NCI-H1105 treated with DMSO at 0.1 percent for 48 hours (cell line): ENCODE measurements around the gene C3.
A peak's percentile ranks its signal among the peaks of the same experiment; 100 is the strongest.

Experiments used
- DNase-seq: peaks from one replicate; lab custom pipeline; 2025; lab: John Stamatoyannopoulos, UW

C3 gene

DNA sequence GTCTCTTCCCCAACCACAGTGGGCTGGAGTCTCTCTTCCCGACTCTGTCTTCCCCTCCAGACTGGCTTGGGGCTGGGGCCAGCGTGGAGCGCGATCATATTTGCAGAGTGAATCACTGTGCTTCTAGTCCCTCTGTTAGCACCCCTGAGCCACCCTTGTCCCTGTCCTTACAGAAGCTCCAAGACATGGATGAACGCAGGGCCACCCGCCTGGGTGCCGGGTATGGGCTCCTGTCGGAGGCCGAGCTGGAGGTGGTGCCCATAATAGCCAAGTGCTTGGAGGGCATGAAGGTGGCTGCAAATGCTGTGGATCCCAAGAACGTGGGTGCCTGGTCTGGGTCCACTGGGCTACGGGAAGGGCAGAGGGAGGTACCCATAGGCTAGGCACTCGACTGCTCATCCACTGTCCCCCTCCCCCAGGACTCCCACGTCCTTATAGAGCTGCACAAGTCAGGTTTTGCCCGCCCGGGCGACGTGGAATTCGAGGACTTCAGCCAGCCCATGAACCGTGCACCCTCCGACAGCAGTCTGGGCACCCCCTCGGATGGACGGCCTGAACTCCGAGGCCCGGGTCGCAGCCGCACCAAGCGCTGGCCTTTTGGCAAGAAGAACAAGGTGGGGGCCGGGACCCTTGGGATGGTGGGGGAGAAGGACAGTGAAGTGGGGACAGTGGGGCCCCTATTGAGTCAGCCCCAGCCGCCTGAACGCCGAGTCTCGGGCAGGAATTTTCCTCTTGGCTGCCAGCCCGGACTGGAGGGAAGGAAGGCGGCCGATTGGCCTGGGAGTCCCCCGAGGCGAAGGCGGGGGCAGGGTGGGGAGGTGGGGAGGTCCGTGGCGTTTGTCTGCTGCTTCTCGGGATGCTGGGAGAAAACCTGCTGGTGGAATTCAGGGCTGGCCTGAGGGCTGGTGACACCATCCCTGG, 24.2 kb upstream of the C3 start:
- DNase-seq = peak; percentile 45

DNA sequence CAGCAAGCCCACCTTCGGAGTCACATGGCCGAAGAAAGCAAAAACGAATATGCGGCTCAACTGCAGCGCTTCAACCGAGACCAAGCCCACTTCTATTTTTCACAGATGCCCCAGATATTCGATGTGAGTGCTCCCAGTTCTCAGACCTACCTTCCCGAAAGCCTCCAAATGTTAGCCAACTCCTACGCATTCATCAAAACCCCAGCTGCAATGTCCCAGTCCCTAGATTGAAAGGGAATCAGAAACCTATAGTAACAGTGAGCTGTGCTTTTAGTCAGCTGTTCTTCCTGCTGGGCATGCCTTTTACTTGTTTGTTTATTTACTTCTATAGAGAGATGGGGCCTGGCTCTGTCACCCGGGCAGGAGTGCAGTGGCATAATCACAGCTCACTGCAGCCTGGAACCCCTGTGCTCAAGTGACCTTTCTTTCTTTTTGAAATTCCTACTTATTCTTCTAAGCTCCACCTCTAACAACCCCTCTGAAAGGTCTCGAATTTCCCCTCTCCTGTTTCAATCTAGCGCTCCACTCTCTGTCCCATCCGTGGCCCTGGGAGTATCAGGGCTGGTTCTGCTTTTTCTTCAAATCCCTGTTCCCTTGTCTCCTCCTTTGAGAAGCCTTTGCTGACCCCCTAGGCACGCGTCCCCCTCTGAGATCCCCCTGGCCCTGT, 23.4 kb upstream of the C3 start:
- DNase-seq = no peak

DNA sequence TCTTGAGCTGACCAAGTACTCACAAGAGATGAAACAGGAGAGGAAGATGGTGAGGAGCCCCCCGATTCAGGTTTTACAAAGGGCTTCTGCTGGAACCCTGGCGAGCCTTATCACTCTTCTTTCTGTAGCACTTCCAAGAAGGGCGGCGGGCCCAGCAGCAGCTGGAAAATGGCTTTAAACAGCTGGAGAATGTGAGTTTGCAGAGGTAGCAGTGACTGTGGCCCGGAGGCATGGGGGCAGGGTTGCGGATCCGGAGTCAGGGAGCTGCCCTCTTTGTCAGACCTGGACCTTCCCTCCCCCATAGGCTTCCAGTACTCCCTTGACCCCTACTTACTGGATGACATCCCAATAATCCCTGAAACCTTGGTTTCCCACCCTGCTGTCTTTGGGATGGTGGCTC, 22.6 kb upstream of the C3 start:
- no peak for DNase-seq

DNA sequence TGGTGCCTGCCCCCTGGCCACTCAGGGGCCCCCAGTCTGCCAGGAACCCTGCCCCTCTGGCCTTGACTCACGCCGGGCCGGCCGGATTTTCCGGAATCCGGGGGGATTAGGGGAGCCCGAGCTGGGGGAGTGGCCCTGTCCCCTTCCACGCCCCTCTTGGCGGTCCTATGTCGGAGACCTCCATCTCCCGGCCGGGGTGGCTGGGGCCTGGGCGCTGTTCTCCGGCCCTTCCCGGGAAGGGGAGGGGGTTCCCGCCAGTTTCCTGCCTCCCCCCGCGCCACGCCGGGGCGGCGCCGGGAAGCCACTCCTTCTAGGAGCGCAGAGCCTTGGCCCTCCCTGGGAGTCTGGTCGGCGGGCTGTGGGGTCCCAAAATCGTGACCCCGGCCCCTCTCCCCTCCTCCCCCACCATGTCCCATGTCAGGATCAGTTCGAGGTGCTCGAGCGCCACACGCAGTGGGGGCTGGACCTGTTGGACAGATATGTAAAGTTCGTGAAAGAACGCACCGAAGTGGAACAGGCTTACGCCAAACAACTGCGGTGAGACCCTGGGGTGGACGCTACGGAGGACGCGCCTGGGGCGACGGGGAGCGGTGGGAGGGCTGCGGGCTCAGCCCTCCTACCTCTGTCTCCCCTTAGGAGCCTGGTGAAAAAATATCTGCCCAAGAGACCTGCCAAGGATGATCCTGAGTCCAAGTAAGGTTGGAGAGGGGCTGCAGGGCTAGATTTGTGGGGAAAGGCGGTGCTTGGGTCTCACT, 20.3 kb upstream of the C3 start:
- no peak for DNase-seq

DNA sequence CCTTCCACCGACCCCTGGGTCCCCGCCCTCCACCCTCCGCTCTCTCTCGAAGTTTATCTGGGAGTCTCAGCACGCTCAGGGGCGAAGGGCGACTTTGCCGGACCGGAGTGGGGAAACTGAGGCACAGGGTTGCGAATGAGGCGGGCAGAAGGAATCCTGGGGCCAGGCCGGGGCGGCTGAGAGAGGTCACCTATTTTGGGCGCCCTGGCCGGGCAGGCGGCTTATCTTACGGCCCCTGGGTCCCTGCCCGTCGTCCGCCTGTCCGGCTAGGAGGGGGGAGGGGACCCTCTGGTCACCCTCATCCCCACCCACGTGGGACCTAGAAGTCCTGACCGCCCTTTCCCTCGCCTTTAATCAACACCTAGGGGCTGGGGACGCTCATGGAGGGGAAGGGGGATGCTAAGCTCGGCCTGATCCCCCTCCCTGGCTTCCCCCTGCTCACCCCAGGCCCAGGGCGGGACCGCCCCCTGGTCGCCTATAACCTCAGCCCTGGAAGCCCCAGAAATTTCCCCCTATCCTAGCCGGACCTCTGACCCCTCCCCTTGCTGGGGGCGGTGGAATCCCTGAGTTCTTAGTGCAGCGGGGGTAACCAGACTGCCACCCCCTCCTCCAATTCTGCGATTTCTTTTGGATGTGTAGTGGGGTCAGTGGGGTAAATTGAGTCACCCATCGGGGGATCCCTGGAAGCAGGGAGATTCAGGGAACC, 19.6 kb upstream of the C3 start:
- DNase-seq = no peak

DNA sequence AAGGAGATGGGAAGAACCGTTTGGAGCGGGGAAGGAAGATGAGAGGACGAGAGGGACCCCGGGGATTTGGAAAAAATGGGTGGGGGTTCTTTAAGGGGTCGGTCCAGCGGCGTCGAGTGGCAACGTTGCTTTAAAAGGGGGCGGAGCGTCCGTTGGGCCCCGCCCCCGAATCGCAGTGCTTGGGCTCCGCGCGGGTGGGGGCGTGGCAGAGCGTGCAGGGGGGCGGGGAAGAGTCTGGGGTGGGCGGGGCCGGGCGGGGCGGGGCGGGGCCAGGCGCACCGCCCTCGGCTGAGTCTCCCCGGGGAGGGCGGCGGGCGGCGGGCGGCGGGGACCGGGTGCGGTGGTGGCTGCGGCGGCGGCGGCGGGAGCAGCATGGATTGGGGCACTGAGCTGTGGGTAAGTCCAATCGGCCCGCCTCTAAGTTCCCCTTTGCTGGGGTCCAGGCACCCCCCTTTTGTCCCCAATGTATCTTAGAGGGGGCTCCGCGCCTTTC, 19.0 kb upstream of the C3 start, which contains the start of gene TRIP10:
TRIP10 (plus strand) TSS at position 291 of the 493 bp plus-strand sequence; CDS start at position 373, 82 bp downstream.
- peak; percentile 27 for DNase-seq

DNA sequence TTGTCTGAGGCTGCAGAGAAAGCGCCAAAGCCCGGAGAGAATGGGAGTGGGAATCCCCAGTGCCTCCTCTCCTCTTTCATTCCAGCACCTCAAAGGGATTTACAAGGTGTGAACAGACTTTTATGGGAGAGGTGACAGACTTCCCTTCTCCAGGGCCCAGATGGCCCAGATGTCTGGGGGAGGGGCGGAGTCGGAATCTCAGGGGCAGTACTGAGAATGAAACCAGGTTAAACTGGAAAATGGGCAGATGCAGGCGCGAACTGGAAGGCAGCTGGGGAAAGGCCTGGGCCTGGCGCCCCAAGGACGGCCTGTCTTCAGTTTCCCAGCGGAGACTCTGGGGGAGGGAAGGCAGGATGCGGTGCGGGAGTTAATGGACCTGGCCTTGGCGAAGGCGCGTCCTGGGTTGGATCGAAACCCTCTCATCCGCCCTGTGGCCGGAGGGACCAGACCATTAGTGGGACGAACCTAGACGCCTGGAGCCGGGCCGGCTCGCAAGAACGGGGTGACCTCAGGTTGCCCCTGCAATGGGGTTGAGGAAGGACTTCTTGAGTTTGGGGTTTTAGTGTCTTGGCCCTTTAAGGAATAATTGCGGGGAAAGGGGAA, 18.4 kb upstream of the C3 start:
- DNase-seq = no peak

DNA sequence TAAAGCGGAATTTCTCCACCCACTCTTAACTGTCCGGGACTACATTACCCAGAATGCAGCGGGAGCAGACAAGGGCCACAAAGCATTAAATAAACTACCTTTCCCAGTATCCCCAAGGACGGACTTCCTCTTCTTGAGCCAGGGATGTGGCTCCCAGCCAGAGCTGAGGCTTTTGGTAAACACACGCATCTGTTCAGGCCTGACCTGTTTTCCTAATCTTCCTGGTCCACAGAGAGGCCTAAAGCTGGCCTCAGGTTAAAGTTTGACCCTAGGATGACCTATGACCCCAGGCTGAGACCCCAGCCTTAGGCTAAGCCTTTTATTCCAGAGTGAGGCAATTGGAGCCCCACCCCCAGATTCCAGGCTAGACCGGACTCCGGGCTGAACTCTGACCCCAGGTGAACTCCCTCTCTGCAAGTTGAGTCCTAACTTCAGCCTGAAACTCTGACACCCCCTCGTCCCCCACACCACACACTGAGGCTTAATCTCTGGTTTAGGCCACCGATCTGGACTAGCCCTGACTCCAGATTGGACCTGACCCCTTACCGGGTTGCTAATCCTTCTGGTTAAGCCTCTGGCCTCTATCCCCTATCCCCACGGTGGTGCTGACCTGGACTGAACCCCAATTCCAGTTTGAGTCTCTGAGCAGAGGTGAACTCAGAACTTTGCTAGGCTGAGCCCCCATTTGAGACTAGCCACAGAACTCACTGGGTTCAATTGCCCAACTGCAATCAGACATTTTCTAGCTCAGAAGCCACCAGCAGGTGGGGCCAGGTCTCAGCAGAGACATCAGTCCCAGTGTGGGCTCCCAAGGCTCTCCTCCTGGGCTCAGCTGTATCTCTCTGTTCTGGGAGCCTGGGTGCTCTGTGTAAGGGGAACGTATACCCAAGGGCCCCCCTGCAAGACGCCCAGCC, 17.7 kb upstream of the C3 start:
- DNase-seq = peak; percentile 13

DNA sequence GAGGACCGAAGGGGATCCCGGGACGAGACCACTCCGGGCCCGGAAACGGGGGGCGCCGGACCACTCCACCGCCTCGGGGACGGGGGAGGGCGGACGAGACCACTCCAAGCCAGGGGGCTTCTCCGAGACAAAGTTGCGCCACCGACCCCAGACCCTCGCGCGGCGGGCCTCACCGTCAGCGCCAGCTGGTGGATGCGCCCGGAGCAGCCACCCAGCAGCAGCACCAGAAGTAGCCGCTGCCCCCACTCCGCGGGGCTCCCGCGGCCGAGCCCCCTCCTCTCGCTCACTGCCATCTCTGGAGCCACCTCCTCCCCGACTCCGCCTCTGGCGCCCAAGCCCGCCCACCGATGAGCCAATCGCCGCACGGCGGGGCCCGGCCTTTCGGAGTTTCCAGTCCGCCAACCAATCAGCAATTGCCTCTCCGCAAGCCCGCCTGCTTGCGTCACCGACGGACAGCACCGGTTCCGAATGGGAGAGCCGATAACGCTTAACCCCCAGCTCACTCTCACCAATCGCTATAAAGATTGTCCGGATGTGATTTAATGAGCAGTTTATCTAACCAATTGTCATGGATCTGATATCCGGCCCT, 16.9 kb upstream of the C3 start, which contains the start of gene GPR108:
GPR108 (minus strand) TSS at position 297 of the 589 bp plus-strand sequence; CDS start at position 293, 4 bp downstream.
- DNase-seq = peak; percentile 100

DNA sequence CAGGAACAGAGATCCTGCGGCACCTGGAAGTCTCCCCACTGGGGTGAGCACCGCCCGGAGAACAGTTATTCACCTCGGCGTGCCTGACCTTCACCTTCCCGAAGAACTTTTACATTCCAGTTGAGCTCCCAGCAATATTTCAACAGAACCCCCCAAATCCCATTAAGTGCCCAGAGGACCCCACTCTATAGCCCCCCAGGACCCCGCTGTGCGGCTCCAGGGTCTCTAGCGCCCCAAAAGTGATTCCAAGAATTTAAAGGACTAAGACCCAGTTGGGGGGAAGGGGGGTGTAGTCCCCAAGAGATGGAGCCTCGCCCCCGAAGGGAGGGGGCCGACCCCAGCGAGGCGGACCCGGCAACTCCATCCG, 16.4 kb upstream of the C3 start:
- DNase-seq = no peak

DNA sequence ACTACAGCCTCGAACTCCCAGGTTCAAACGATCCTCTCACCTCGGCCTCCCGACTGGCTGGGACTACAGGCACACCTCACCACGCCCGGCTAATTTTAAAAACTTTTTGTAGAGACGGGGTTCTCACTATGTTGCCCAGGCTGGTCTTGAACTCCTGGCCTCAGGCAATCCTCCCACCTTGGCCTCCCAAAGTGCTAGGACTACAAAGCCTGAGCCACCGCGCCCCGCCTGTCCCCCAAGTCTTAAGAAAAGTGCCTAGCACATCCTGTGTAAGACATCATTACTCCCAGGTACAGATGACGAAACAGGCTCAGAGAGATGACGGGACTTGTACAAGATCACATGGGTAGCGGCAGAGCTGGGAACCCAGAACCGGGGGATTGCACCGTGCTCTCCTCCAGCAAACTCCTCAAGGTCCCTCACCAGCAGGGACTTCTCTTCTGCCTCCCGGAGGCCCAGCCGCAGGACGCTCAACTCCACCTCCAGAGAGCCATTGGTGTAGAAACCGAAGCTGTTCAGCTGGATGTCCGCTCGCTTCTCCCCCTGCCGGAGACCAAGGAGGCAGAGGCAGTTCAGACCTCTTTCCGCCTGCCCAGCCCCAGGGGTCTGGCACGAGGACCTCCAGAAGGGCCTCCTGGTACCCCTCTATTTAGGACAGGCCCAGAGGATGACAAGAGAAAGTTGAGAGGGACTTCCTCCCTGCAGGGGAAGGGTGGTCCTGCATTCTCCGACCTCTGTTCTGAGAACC, 15.9 kb upstream of the C3 start:
- peak; percentile 25 for DNase-seq

DNA sequence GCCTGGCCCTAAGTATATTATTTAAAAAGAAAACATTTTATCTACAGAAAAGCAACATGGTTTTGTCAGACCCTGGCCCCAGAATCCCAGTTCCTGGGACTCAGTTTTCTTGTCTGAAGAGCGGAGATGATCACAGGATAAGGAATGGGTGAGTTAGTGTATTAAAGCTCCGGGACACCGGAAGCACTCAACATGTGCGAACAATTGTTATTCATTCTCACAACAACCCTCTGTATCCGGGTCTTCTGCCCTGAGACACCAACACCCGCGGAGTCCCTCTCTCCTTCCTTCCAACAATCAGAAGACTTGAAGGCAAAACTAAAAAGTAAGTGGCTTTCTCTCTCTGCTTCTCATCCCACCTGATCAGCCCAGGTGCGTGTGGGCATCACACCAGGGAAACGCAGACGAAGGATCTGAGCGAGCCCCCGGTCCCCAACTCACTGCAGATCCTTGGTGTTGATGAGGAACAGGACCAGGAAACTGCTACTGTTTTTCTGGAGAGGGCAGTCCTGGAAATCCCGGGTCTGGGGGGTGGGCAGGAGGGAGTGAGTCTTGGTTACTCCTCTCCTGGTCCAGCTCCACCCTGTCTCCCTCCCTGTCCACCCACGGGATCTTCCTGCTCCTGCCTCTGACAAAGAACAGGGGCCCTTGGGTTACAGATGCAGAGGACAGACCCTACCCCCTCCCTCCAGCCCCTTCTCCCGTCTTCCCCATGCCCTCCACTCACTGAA, 14.9 kb upstream of the C3 start:
- no peak for DNase-seq

DNA sequence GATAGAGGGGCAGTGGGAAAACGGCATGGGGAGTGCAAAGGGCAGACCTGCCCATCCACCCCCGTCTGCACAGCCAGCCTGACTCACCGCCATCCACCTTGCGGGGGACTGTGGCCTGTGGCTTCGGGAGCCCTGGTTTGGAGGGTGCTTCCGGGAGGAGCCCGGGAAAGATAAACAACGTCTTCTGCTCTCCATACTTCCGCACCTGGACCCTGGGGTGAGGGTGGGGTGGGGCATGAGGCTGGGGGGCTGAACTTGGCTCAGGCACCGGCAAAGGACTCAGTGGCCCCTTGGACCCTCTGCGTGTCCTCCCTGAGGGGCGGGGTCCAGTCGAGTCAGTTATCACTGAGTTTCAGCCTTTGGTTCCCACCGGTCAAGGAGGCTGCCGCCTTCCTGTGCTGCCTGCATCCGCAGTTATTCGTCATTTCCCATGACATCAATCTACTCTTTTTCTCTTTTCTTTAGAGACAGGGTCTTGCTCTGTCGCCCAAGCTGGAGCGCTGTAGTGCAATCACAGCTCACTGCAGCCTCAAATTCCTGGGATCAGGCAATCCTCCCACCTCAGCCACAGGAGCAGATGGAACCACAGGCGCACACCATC, 13.7 kb upstream of the C3 start:
- DNase-seq = no peak

DNA sequence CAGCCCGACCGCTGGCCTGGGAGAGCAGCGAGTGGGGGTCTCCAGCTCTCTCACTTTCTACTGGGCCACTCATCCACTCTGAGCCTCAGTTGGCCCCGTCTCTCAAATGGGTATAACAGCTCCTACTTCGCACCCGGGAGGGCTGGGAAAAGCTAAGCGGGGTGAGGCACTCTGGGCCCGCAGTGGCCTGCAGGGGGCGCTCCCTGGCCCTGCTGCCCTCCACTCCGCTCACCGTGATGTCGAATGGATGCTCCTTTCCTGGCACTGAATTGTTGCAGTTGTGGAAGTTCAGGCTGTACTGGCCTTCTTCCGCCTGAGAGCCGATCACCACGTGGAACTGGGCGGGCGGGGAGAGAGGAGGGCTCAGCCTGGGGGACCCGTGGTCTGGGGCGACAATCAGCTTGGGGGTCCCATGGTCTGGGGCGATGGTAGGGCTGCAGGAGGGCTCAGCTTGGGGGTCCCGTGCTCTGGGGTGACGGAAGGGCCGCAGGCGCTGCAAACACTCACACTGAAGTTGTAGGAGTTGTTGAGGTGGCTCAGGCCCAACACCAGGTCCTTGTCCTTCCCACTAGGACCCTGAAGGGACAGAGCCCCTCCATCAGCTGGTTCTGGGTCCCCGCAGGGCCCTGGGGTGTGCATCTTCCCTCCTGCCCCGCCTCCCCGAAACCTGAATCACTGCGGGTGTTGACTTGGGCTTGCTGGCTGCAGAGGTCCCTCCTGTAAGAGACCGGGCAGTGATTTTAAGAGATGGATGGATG, 13.1 kb upstream of the C3 start:
- DNase-seq = no peak

DNA sequence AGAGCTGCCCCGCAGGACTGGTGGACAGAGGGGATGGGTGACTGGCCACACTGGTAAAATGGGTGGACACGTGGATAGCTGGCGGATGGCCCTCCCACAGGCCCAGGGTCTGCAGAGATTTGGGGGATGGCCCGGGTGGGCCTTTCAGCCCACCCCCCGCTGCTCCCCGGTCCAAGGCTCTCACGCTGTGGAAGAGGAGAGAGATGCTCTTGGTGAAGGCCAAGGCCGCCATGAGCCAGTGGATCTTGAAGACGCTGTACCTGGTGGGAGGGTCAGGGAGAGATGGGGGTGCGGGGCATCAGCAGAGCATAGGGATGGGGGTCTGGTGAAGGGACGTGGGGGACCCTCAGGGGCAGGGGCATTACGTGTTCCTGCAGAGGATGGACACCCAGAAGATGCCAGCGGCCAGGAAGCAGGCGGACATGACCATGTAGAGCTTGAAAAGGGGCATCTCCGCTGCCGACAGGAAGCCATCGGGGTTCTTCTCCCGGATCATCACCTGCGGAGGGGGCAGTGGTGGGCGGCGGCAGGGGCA, 12.4 kb upstream of the C3 start:
- no peak for DNase-seq

DNA sequence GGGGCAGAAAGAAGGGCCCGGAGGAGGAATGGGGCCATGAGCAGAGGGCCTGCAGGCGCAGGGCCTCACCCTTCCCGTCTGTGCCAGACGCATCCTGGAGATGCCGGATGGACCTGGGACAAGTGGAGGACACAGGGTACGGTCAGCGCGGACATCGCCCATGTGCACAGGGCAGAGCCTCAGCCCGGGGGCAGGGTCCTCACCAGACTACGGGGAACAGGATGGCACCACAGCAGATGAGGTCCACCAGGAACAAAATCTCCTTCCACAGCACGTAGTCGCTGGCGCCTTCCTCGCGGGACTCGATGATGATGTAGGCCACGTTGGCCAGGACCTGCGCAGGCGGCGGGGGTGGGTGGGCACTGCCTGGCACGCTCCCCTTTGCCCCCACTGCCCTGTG, 11.4 kb upstream of the C3 start:
- no peak for DNase-seq
